Neural progenitor cell (in vitro differentiated cells): ENCODE data around the gene SLC26A4. TPM values are rescaled to one million over a fixed set of nuclear protein-coding genes. Genes with fewer than 3 reads are reported as not detected.

Experiments used
- DNase-seq: peaks from one replicate; pipeline ENCODE4 v3.0.0-alpha.2; 2016; ENCODE audit warnings: low spot score
- H2AFZ ChIP-seq: fragments of 200-600 bp; sonication (generic); replicated peaks from 2 replicates; pipeline ENCODE4 v1.6.1; 2016; ENCODE audit warnings: antibody characterized with exemption
- H3F3A ChIP-seq: fragments of 200-600 bp; sonication (generic); 2 replicates; pipeline ENCODE4 v1.6.1; 2016; ENCODE audit warnings: antibody characterized with exemption, low read depth
- H3K27ac ChIP-seq: fragments of 200-600 bp; sonication (generic); 2 replicates; pipeline ENCODE4 v1.5.1; 2016; ENCODE audit warnings: mild to moderate bottlenecking
- H3K27me3 ChIP-seq: fragments of 200-600 bp; sonication (generic); 2 replicates; pipeline ENCODE4 v1.6.1; 2016; ENCODE audit warnings: mild to moderate bottlenecking, moderate library complexity
- H3K36me3 ChIP-seq: fragments of 200-600 bp; sonication (generic); 2 replicates; pipeline ENCODE4 v1.5.1; 2016
- H3K4me1 ChIP-seq: fragments of 200-600 bp; sonication (generic); 2 replicates; pipeline ENCODE4 v1.6.1; 2016; ENCODE audit warnings: mixed run types
- H3K4me2 ChIP-seq: fragments of 200-600 bp; sonication (generic); 2 replicates; pipeline ENCODE4 v1.6.1; 2016
- H3K4me3 ChIP-seq: fragments of 200-600 bp; sonication (generic); 2 replicates; pipeline ENCODE4 v1.5.1; 2016
- H3K79me2 ChIP-seq: fragments of 200-600 bp; sonication (generic); 2 replicates; pipeline ENCODE4 v1.6.1; 2016; ENCODE audit warnings: low read depth
- H3K9ac ChIP-seq: fragments of 200-600 bp; sonication (generic); 2 replicates; pipeline ENCODE4 v1.6.1; 2016
- H3K9me3 ChIP-seq: fragments of 200-600 bp; sonication (generic); 2 replicates; pipeline ENCODE4 v1.5.1; 2016; ENCODE audit warnings: low read depth
- H4K20me1 ChIP-seq: fragments of 200-600 bp; sonication (generic); 2 replicates; pipeline ENCODE4 v1.6.1; 2016; ENCODE audit warnings: low read depth
- H3K27ac Mint-ChIP-seq: 3 replicates; pipeline ENCODE4 v1.8.0; 2021; ENCODE audit warnings: mixed read lengths
- H3K27me3 Mint-ChIP-seq: 2 replicates; pipeline ENCODE4 v1.8.0; 2022; ENCODE audit warnings: low read depth, mild to moderate bottlenecking, inconsistent platforms, moderate library complexity, mixed read lengths; ENCODE audit not compliant: insufficient read depth
- H3K36me3 Mint-ChIP-seq: 3 replicates; pipeline ENCODE4 v1.8.0; 2021; ENCODE audit warnings: mixed read lengths
- H3K4me1 Mint-ChIP-seq: 3 replicates; pipeline ENCODE4 v1.8.0; 2021; ENCODE audit warnings: mixed read lengths
- H3K4me3 Mint-ChIP-seq: 3 replicates; pipeline ENCODE4 v1.8.0; 2021; ENCODE audit warnings: mild to moderate bottlenecking, moderate library complexity, mixed read lengths
- H3K9me3 Mint-ChIP-seq: 3 replicates; pipeline ENCODE4 v1.8.0; 2020; ENCODE audit warnings: mixed read lengths
- EZH2 ChIP-seq: fragments of 200-600 bp; sonication (generic); IDR thresholded peaks from 2 replicates; pipeline ENCODE4 v1.6.1; 2017; ENCODE audit warnings: antibody characterized with exemption, mild to moderate bottlenecking, moderate library complexity
- EZH2phosphoT487 ChIP-seq: fragments of 200-600 bp; sonication (generic); IDR thresholded peaks from 2 replicates; pipeline ENCODE4 v1.6.1; 2017; ENCODE audit warnings: antibody characterized with exemption
- total RNA-seq: library from RNA; depleted of rRNA; stranded (reverse); fragments of >200 nt; gene quantifications from 2 replicates; pipeline ENCODE4 v1.2.3, GENCODE V29; 2015; ENCODE audit warnings: low replicate concordance
- TF ChIP-seq, protein P1 (sequence below): fragments of 200-600 bp; sonication (generic); IDR thresholded peaks from 2 replicates; pipeline ENCODE4 v1.5.1; 2017; ENCODE audit warnings: antibody characterized with exemption, mild to moderate bottlenecking

SLC26A4 gene
- total RNA-seq, 1 donor from 2014 or later = 0.02 TPM

DNA sequence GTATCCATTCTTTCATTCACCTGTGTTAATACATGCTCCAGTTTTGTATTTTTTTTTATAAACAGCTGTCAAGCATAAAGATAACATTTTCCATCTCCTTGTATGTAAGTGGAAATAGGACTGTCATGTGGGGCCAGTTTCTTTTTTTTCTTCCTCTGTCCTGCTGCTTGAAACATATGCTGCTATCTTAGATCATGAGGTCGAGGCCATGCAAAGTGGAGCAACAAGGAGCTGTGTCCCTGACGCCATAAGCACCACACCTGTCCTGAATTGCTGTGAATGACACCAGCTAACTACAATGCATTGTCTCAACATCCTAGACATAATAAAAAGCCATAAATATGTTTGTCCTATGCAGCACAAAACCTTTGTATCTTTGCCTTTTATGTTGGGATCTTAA is 37.7 kb upstream of the SLC26A4 start:
- Histone ChIP-seq H3K79me2 (no peaks in the 10 kb centered on the region), H3K27ac (no peak overlapping the region), H3K36me3 (no peaks in the 10 kb centered on the region), H3K4me1 (no peaks in the 10 kb centered on the region), H2AFZ (no peak overlapping the region), H3K9ac (no peak overlapping the region), H3K4me3 (no peak overlapping the region), H3K27me3 (no peaks in the 10 kb centered on the region), H4K20me1 (no peaks in the 10 kb centered on the region), H3F3A (no peaks in the 10 kb centered on the region), H3K9me3 (no peaks in the 10 kb centered on the region), H3K4me2 (no peak overlapping the region)
- no peaks in the 10 kb centered on the region for H3K4me1 Mint-ChIP-seq
- no peaks in the 10 kb centered on the region for H3K9me3 Mint-ChIP-seq
- no peak for DNase-seq
- no peak overlapping the region for H3K27ac Mint-ChIP-seq
- H3K36me3 Mint-ChIP-seq = no peaks in the 10 kb centered on the region
- H3K27me3 Mint-ChIP-seq = no peaks in the 10 kb centered on the region
- TF ChIP-seq EZH2phosphoT487 (no peak), EZH2 (no peak)
- TF ChIP-seq, protein P1, sequence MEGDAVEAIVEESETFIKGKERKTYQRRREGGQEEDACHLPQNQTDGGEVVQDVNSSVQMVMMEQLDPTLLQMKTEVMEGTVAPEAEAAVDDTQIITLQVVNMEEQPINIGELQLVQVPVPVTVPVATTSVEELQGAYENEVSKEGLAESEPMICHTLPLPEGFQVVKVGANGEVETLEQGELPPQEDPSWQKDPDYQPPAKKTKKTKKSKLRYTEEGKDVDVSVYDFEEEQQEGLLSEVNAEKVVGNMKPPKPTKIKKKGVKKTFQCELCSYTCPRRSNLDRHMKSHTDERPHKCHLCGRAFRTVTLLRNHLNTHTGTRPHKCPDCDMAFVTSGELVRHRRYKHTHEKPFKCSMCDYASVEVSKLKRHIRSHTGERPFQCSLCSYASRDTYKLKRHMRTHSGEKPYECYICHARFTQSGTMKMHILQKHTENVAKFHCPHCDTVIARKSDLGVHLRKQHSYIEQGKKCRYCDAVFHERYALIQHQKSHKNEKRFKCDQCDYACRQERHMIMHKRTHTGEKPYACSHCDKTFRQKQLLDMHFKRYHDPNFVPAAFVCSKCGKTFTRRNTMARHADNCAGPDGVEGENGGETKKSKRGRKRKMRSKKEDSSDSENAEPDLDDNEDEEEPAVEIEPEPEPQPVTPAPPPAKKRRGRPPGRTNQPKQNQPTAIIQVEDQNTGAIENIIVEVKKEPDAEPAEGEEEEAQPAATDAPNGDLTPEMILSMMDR = no peak
- no peak overlapping the region for H3K4me3 Mint-ChIP-seq

DNA sequence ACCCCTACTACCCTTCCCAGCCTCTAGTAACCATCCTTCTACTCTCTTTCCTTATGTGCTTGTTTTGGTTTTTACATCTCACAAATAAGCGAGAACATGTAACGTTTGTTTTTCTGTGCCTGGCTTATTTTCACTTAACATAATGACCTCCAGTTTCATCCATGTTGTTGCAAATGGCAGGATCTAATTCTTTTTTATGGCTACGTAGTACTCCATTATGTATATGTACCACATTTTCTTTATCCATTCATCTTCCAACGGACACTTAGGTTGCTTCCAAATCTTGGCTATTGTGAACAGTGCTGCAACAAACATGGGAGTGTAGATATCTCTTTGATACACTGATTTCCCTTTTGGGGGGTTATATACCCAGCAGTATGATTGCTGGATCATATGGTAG is 33.6 kb upstream of the SLC26A4 start:
- Mint-ChIP-seq H3K27ac (no peak overlapping the region), H3K4me1 (peaks cover 6% of the 10 kb centered on the region), H3K4me3 (no peak overlapping the region), H3K36me3 (no peaks in the 10 kb centered on the region), H3K9me3 (no peaks in the 10 kb centered on the region), H3K27me3 (no peaks in the 10 kb centered on the region)
- Histone ChIP-seq H3K4me2 (no peak overlapping the region), H4K20me1 (no peaks in the 10 kb centered on the region), H3K9ac (no peak overlapping the region), H3K4me3 (no peak overlapping the region), H2AFZ (no peak overlapping the region), H3K4me1 (no peaks in the 10 kb centered on the region), H3K79me2 (no peaks in the 10 kb centered on the region), H3F3A (no peaks in the 10 kb centered on the region), H3K27me3 (no peaks in the 10 kb centered on the region), H3K9me3 (no peaks in the 10 kb centered on the region), H3K27ac (no peak overlapping the region), H3K36me3 (no peaks in the 10 kb centered on the region)
- no peak for DNase-seq
- TF ChIP-seq EZH2 (no peak), EZH2phosphoT487 (no peak)
- TF ChIP-seq, protein P1 = no peak

DNA sequence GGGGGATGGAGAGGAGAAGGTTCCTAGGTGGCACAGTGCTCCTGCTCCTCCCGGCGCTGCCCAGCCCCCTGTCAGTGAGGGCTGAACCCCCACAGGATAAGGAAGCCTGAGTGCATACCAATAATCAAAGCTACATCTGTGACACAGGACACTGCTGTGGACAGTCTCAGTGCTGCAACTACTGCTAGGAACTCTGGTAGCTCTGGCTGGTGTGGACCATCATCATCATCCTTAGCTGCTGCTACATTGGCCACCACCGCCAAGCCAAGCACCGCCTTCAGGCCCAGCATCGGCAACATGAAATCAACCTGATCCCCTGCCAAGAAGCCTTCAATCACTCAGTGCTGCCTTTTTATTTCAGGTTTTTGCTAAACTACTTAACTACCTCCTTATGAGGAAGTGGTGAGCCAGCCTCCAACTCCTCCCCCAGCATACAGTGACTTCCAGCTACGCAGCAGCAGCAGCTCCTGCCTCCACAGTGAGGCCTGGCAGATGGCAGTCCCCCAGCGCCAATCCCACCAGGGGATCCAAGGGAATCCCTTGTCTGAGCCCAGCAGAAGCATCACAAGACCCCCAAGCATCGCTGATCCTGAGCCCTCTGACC is 32.1 kb upstream of the SLC26A4 start:
- Mint-ChIP-seq H3K4me3 (no peak overlapping the region), H3K27me3 (no peaks in the 10 kb centered on the region), H3K27ac (no peak overlapping the region), H3K9me3 (no peaks in the 10 kb centered on the region), H3K36me3 (no peaks in the 10 kb centered on the region), H3K4me1 (peaks cover 18% of the 10 kb centered on the region)
- no peak overlapping the region for H3K9ac ChIP-seq
- H3K36me3 ChIP-seq = no peaks in the 10 kb centered on the region
- H3K9me3 ChIP-seq = no peaks in the 10 kb centered on the region
- no peak overlapping the region for H3K4me3 ChIP-seq
- H3K79me2 ChIP-seq = no peaks in the 10 kb centered on the region
- H3K4me1 ChIP-seq = peaks cover 11% of the 10 kb centered on the region
- no peak for DNase-seq
- no peaks in the 10 kb centered on the region for H3F3A ChIP-seq
- H3K27ac ChIP-seq = no peak overlapping the region
- no peaks in the 10 kb centered on the region for H4K20me1 ChIP-seq
- no peaks in the 10 kb centered on the region for H3K27me3 ChIP-seq
- H3K4me2 ChIP-seq = no peak overlapping the region
- no peak overlapping the region for H2AFZ ChIP-seq
- TF ChIP-seq, protein P1 = no peak
- no peak for TF ChIP-seq EZH2phosphoT487
- TF ChIP-seq EZH2 = no peak
